B cell (primary cell): ENCODE data around the gene AGXT.

Source experiments
- EZH2 ChIP-seq: IDR thresholded peaks from 2 replicates; pipeline ENCODE4 v1.6.1; 2012; ENCODE audit warnings: borderline replicate concordance, low read depth, mild to moderate bottlenecking, moderate library complexity, low read length; ENCODE audit not compliant: insufficient read depth, poor library complexity, severe bottlenecking
- TF ChIP-seq, protein P1 (sequence below): fragments of 200-600 bp; IDR thresholded peaks from one replicate; pipeline ENCODE4 v1.8.0; 2022; ENCODE audit warnings: antibody characterized with exemption, mild to moderate bottlenecking

GRCh38 chr2:240917009-240917683 lies 48.5 kb downstream of the AGXT start:
- TF ChIP-seq, protein P1, sequence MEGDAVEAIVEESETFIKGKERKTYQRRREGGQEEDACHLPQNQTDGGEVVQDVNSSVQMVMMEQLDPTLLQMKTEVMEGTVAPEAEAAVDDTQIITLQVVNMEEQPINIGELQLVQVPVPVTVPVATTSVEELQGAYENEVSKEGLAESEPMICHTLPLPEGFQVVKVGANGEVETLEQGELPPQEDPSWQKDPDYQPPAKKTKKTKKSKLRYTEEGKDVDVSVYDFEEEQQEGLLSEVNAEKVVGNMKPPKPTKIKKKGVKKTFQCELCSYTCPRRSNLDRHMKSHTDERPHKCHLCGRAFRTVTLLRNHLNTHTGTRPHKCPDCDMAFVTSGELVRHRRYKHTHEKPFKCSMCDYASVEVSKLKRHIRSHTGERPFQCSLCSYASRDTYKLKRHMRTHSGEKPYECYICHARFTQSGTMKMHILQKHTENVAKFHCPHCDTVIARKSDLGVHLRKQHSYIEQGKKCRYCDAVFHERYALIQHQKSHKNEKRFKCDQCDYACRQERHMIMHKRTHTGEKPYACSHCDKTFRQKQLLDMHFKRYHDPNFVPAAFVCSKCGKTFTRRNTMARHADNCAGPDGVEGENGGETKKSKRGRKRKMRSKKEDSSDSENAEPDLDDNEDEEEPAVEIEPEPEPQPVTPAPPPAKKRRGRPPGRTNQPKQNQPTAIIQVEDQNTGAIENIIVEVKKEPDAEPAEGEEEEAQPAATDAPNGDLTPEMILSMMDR = no peak
- no peak for TF ChIP-seq EZH2
